ENCODE data around the gene SLC25A18. TPM values are rescaled to one million over a fixed set of nuclear protein-coding genes. Genes with fewer than 3 reads are reported as not detected.

SLC25A18 gene
- total and polyA plus RNA-seq, 10 of the 15 experiments (the other 5 are each of a cell fraction or from before 2014, with no cell fraction given): 0.03 to 0.09 TPM; not detected in 8

GRCh38 chr22:17598318-17598717 is 35.0 kb downstream of the SLC25A18 start:
- Histone ChIP-seq H4K20me1 (ENCODE audit: control insufficient read depth, insufficient read depth) (no peaks in the 10 kb centered on the region), H3K4me3 (no peak overlapping the region), H3K79me2 (ENCODE audit: control insufficient read depth, insufficient read depth, low read length) (no peaks in the 10 kb centered on the region), H3K27me3 (replicated peaks in 1 of 2; ENCODE audit: control insufficient read depth in 2 of 2, insufficient read depth in 2 of 2, low read length in 1 of 2) (no peaks in the 10 kb centered on the region), H3K36me3 (ENCODE audit: control insufficient read depth in 2 of 2, insufficient read depth in 2 of 2, low read length in 1 of 2) (peaks cover 5 to 28% of the 10 kb centered on the region in 2 experiments), H3K9me3 (replicated peaks; ENCODE audit: control insufficient read depth, insufficient read depth, low read length) (peaks cover 6% of the 10 kb centered on the region; the same call in 2 of the 3 replicates), H3K4me2 (ENCODE audit: control insufficient read depth, insufficient read depth) (no peak overlapping the region), H2AFZ (ENCODE audit: control insufficient read depth, low read depth, low read length) (no peak overlapping the region), H3K9ac (ENCODE audit: control insufficient read depth, insufficient read depth, low read length) (no peak overlapping the region), H3K4me1 (ENCODE audit: control insufficient read depth, insufficient read depth, low read length) (peaks cover 20% of the 10 kb centered on the region), H3K27ac (ENCODE audit: control insufficient read depth, insufficient read depth) (no peak overlapping the region)
- BruUV-seq (replicated peaks): no TSS peak
- SMC1A ChIA-PET (ENCODE audit: uncharacterized antibody, unreplicated experiment): no interaction called here
- in situ Hi-C loops (cut with MboI): no loop called here
- ATAC-seq (no peak), DNase-seq (ENCODE audit: low read depth, low spot score) (no peak), FAIRE-seq (no peak)
- CTCF ChIA-PET: interaction anchor here (0.6 kb wide), 1 partner anchor 1784 kb away, joined by 6 read pairs; no protein-coding TSS in a partner anchor
- RAD21 ChIA-PET (ENCODE audit: unreplicated experiment): no interaction called here
- POLR2A ChIA-PET: interaction anchor here (0.6 kb wide), 1 partner anchor 18 kb away, joined by 3 read pairs; no protein-coding TSS in a partner anchor
- intact Hi-C loops (cut with micrococcal nuclease; ENCODE audit: unreplicated experiment): no loop called here
- no peak for TF ChIP-seq CEBPB (IDR thresholded peaks at IDR 0.05; ENCODE audit: borderline replicate concordance in 1 of 2, low read depth in 2 of 2, low read length in 2 of 2)
- TF ChIP-seq NR2C2 (IDR thresholded peaks at IDR 0.05; ENCODE audit: borderline replicate concordance, control insufficient read depth, insufficient read length, low read depth): no peak
- TF ChIP-seq GABPA (IDR thresholded peaks at IDR 0.05; ENCODE audit: low read depth): no peak
- TF ChIP-seq SPI1 (IDR thresholded peaks at IDR 0.05; ENCODE audit: borderline replicate concordance, insufficient read depth, low read depth, low read length): no peak
- no peak for TF ChIP-seq CHD4 (IDR thresholded peaks at IDR 0.05)
- no peak for TF ChIP-seq IKZF2 (IDR thresholded peaks at IDR 0.05)
- TF ChIP-seq FOXM1 (IDR thresholded peaks at IDR 0.05; ENCODE audit: low read depth, low read length): no peak
- no peak for TF ChIP-seq ELK1 (IDR thresholded peaks at IDR 0.05; ENCODE audit: low read depth, low read length)
- no peak for TF ChIP-seq MYC (IDR thresholded peaks at IDR 0.05; ENCODE audit: insufficient read depth, insufficient read length, insufficient replicate concordance, low read length, severe bottlenecking)
- WGBS (ENCODE audit: insufficient coverage, insufficient replicate concordance, low lambda C conversion rate, missing lambda C conversion rate): 95% methylated on average over 4 of the region's 4 CpGs
